K562 (cell line): ENCODE data around the gene SULT1A1. TPM values are rescaled to one million over a fixed set of nuclear protein-coding genes. Genes with fewer than 3 reads are reported as not detected.
"Not testable (repeated sequence)": the region's sequence is repeated elsewhere in the genome, so short reads cannot be mapped to it uniquely, and the experiment has no call there.

Source experiments
- ATAC-seq: fragments of 200-7000 bp; cut with Tn5 transposase; 3 replicates; pipeline ENCODE4 v1.9.1; 2020; ENCODE audit warnings: moderate library complexity
- BruUV-seq: library from RNA; stranded (reverse); fragments of 400-500 nt; replicated peaks from 2 replicates; lab custom pipeline; 2021; lab: Mats Ljungman, UMichigan
- CTCF ChIA-PET: fragments of 300-600 bp; formaldehyde crosslinking; extraction: SDS; loops from one replicate; lab custom pipeline; 2021; ENCODE audit warnings: low intra/inter-chr PET ratio; lab: Yijun Ruan, JAX
- POLR2A ChIA-PET: fragments of 300-600, 350-650 bp; sonication (Branson Sonifier 250); formaldehyde crosslinking; extraction: SDS; loops from one replicate; lab custom pipeline; 2021; ENCODE audit warnings: antibody characterized with exemption, inconsistent platforms; lab: Yijun Ruan, JAX
- DNase-seq, 4 experiments: peaks; one replicate each; pipeline versions ENCODE4 v3.0.0 to v3.0.0-alpha.2; 2011 to 2018; ENCODE audit warnings: low spot score in 3 of 4, mixed read lengths in 3 of 4; ENCODE audit errors: extremely low read depth in 1 of 4
- FAIRE-seq: peaks from 2 replicates; lab custom pipeline; 2011; peaks lifted over from hg19 to GRCh38; lab: Jason Lieb, UNC
- H2AFZ ChIP-seq: 2 replicates; pipeline ENCODE4 v1.6.0; 2011; ENCODE audit warnings: low read depth, low read length, control low read depth, inconsistent platforms
- H3K27ac ChIP-seq: fragments of 200-600 bp; 3 replicates; pipeline ENCODE4 v1.8.0; 2011; ENCODE audit warnings: low read depth, mild to moderate bottlenecking, control low read depth, inconsistent platforms, low read length, moderate library complexity, mixed read lengths; ENCODE audit errors: extremely low read depth
- H3K27me3 ChIP-seq, 2 experiments: fragments of 300-600 bp in 1 of 2; 2 replicates in 1 of 2; 3 replicates in 1 of 2; pipeline versions ENCODE4 v1.6.0 to v1.8.0; 2011; ENCODE audit warnings: inconsistent platforms in 2 of 2, low read length in 2 of 2, mild to moderate bottlenecking in 1 of 2, mixed read lengths in 1 of 2, moderate library complexity in 1 of 2; ENCODE audit not compliant: control insufficient read depth in 2 of 2, insufficient read depth in 2 of 2
- H3K36me3 ChIP-seq: fragments of 300-600 bp; 3 replicates; pipeline ENCODE4 v1.8.0; 2011; ENCODE audit warnings: mild to moderate bottlenecking, low read length, inconsistent platforms; ENCODE audit not compliant: control insufficient read depth, insufficient read depth
- H3K4me1 ChIP-seq, 2 experiments: fragments of 200-600 bp in 1 of 2; replicated peaks in 1 of 2; 2 replicates in 1 of 2; 3 replicates in 1 of 2; pipeline versions ENCODE4 v1.5.1 to v1.8.0; 2011; ENCODE audit warnings: inconsistent platforms in 2 of 2, low read length in 2 of 2, mild to moderate bottlenecking in 1 of 2, mixed read lengths in 1 of 2, moderate library complexity in 1 of 2; ENCODE audit not compliant: control insufficient read depth in 2 of 2, insufficient read depth in 2 of 2
- H3K4me2 ChIP-seq: 2 replicates; pipeline ENCODE4 v1.6.1; 2011; ENCODE audit warnings: low read length, control low read depth, inconsistent platforms, mixed read lengths; ENCODE audit not compliant: insufficient read depth
- H3K4me3 ChIP-seq: fragments of 200-600 bp; sonication (generic), shearing (Covaris generic); 2 replicates; pipeline ENCODE4 v1.5.1; 2016; ENCODE audit warnings: control low read depth, inconsistent platforms
- H3K79me2 ChIP-seq: fragments of 200-600 bp; 3 replicates; pipeline ENCODE4 v1.8.0; 2011; ENCODE audit warnings: low read length, inconsistent platforms; ENCODE audit not compliant: control insufficient read depth, insufficient read depth
- H3K9ac ChIP-seq, 2 experiments: 2 replicates each; pipeline versions ENCODE4 v1.6.0 to v1.6.1; 2011; ENCODE audit warnings: low read depth in 2 of 2, low read length in 2 of 2, control low read depth in 1 of 2, inconsistent platforms in 1 of 2, mild to moderate bottlenecking in 1 of 2, mixed read lengths in 1 of 2; ENCODE audit not compliant: insufficient read depth in 1 of 2
- H3K9me1 ChIP-seq: one replicate; pipeline ENCODE4 v1.6.0; 2011; ENCODE audit warnings: inconsistent platforms, mild to moderate bottlenecking, low read length, moderate library complexity; ENCODE audit not compliant: control insufficient read depth, insufficient read depth
- H3K9me3 ChIP-seq: replicated peaks from 2 replicates; pipeline ENCODE4 v1.5.1; 2011; ENCODE audit warnings: low read depth, low read length, inconsistent platforms; ENCODE audit not compliant: control insufficient read depth, insufficient read depth
- H4K20me1 ChIP-seq: replicated peaks from 2 replicates; pipeline ENCODE4 v1.6.1; 2011; ENCODE audit warnings: low read length, inconsistent platforms, mixed read lengths; ENCODE audit not compliant: control insufficient read depth, insufficient read depth
- CTBP1 ChIP-seq: fragments of 450-650 bp; IDR thresholded peaks from 2 replicates; pipeline ENCODE4 v1.6.1; 2016; ENCODE audit warnings: borderline replicate concordance
- KDM1A ChIP-seq, 2 experiments: fragments of 450-650 bp; IDR thresholded peaks; 2 replicates each; pipeline ENCODE4 v1.6.1; 2016; ENCODE audit warnings: mild to moderate bottlenecking in 2 of 2
- RCOR1 ChIP-seq, 2 experiments: IDR thresholded peaks; 2 replicates each; pipeline ENCODE4 v1.6.1; 2012; ENCODE audit warnings: low read depth in 2 of 2, low read length in 2 of 2, borderline replicate concordance in 1 of 2, improper control_type of control experiment in 1 of 2
- RREB1 ChIP-seq: fragments of 250-450 bp; sonication (Bioruptor Pico); IDR thresholded peaks from 2 replicates; pipeline ENCODE4 v1.4.0; 2020
- STAG1 ChIP-seq: sonication (generic); formaldehyde crosslinking; IDR thresholded peaks from 2 replicates; pipeline ENCODE4 v1.5.0; 2020; ENCODE audit warnings: missing genetic modification reagents, borderline replicate concordance
- WGBS: fragments of 100-300 bp; shearing (Covaris generic); methylation state at CpG from one replicate; pipeline ENCODE4 v1.1.6; 2016; ENCODE audit warnings: low coverage, mixed read lengths; ENCODE audit not compliant: insufficient coverage; ENCODE audit errors: missing lambda C conversion rate; 5-methylcytosine and 5-hydroxymethylcytosine counted together
- in situ Hi-C: fragments of 300-500 bp; cut with MboI; formaldehyde crosslinking; loops from 4 replicates; pipeline ENCODE4 v1.15.0; 2018; ENCODE audit warnings: inconsistent platforms, mixed read lengths
- intact Hi-C: fragments of 100-400 bp; cut with micrococcal nuclease; formaldehyde crosslinking; loops from 2 replicates; pipeline ENCODE4 v1.14.2; 2022
- polyA plus RNA-seq, 8 experiments: library from polyadenylated mRNA; depleted of rRNA in 4 of 8; stranded (reverse) in 5 of 8; unstranded in 3 of 8; fragments of >200 nt; fragmentation: Nextera tagmentation in 2 of 8; fragmentation: Illumina TruSeq in 1 of 8; extraction: Ambion mirVana in 2 of 8; extraction: Trizol in 1 of 8; gene quantifications; 2 replicates each; pipeline versions ENCODE4 v1.2.1 to v1.2.3, GENCODE V29; 2011 to 2014; ENCODE audit warnings: inconsistent platforms in 1 of 8, missing spikeins in 1 of 8
- total RNA-seq, 7 experiments: library from RNA; depleted of rRNA in 6 of 7; stranded (reverse); fragments of >200 nt in 6 of 7; fragmentation: Illumina TruSeq in 2 of 7; extraction: Trizol in 2 of 7; gene quantifications; 2 replicates each; pipeline versions ENCODE4 v1.2.1 to v1.2.3, GENCODE V29; 2011 to 2021; ENCODE audit warnings: low replicate concordance in 1 of 7
- TF ChIP-seq, protein P1 (sequence below), 3 experiments: IDR thresholded peaks in 2 of 3; conservative IDR thresholded peaks in 1 of 3; 2 replicates each; pipeline ENCODE4 v1.5.1; 2011 to 2012; ENCODE audit warnings: low read length in 3 of 3, mild to moderate bottlenecking in 3 of 3, control low read depth in 2 of 3, improper control_type of control experiment in 1 of 3, inconsistent platforms in 1 of 3, low read depth in 1 of 3, mixed read lengths in 1 of 3, moderate library complexity in 1 of 3; ENCODE audit not compliant: insufficient read depth in 2 of 3

The SULT1A1 gene
- total and polyA plus RNA-seq, 9 of the 15 experiments (the other 6 are each of a cell fraction or from before 2014, with no cell fraction given): 3.4 to 30.1 (median 16.6) TPM

DNA sequence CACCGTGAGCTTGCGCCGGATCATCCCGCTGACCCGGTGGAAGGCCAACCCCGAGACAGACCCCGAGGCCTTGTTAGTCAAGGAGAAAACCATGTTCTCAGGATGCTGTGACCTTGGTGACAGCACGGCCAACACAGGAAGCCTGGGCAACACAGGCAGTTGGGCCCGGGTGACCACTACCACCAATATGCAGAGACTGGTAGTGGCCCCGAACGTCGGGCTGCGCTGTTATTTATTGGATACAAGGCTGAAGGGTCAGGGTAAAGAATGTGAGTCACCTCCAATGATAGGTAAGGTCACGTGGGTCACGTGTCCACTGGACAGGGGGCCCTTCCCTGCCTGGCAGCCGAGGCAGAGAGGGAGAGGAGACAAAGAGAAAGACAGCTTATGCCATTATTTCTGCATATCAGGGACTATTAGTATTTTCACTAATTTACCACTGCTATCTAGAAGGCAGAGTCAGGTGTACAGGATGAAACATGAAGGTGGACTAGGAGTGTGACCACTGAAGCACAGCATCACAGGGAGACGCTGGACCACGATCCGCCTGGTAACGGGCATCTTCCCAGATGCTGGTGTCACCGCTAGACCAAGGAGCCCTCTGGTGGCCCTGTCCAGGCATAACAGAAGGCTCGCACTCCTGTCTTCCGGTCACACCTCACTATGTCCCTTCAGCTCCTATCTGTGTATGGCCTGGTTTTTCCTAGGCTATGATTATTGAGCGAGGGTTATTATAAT is 5.8 kb upstream of the SULT1A1 start:
- H3K9me3 ChIP-seq, H2AFZ ChIP-seq, POLR2A ChIA-PET, H3K27ac ChIP-seq, H3K27me3 ChIP-seq, H4K20me1 ChIP-seq, H3K9me1 ChIP-seq, H3K4me3 ChIP-seq, H3K36me3 ChIP-seq, intact Hi-C loops, H3K4me1 ChIP-seq, H3K79me2 ChIP-seq, BruUV-seq, H3K4me2 ChIP-seq, H3K9ac ChIP-seq: not testable (repeated sequence)
- in situ Hi-C loops: loop anchor here (25.0 kb wide), 4 partner anchors 97 to 1597 kb away; partner anchors contain the start of genes EIF3C and EIF3CL
- 24% methylated on average over 15 of the region's 24 CpGs for WGBS
- CTCF ChIA-PET: interaction anchor here (0.6 to 1.4 kb wide), 3 partner anchors 293 to 338 kb away, joined by 4 to 5 read pairs (median 4); no protein-coding TSS in a partner anchor
- DNase-seq (peak in 1 of 4 experiments; percentile 67), FAIRE-seq (peak; percentile 78), ATAC-seq (peak; percentile 75)
- TF ChIP-seq, protein P1, sequence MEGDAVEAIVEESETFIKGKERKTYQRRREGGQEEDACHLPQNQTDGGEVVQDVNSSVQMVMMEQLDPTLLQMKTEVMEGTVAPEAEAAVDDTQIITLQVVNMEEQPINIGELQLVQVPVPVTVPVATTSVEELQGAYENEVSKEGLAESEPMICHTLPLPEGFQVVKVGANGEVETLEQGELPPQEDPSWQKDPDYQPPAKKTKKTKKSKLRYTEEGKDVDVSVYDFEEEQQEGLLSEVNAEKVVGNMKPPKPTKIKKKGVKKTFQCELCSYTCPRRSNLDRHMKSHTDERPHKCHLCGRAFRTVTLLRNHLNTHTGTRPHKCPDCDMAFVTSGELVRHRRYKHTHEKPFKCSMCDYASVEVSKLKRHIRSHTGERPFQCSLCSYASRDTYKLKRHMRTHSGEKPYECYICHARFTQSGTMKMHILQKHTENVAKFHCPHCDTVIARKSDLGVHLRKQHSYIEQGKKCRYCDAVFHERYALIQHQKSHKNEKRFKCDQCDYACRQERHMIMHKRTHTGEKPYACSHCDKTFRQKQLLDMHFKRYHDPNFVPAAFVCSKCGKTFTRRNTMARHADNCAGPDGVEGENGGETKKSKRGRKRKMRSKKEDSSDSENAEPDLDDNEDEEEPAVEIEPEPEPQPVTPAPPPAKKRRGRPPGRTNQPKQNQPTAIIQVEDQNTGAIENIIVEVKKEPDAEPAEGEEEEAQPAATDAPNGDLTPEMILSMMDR (IDR thresholded peaks at IDR 0.05 in 2 of 3, conservative IDR thresholded peaks at IDR 0.05 in 1 of 3; ENCODE audit: insufficient read depth in 2 of 3, low read depth in 1 of 3, low read length in 3 of 3): peak; percentile 60 to 70 (median 64)
- TF ChIP-seq KDM1A (IDR thresholded peaks at IDR 0.05): peak; percentile 22 to 52; a peak in 2 of 4 replicates
- TF ChIP-seq CTBP1: peak; percentile 89
- TF ChIP-seq RREB1 (CRISPR knock-in tag): peak; percentile 84; the same call in 1 of the 2 replicates
- TF ChIP-seq STAG1 (CRISPR knock-in tag): peak; percentile 49; the same call in 1 of the 2 replicates
- 0 out of 4 replicates have a peak, but pooled peaks of 1 of the 2 experiments have one; percentile 48 for TF ChIP-seq RCOR1 (IDR thresholded peaks at IDR 0.05; ENCODE audit: borderline replicate concordance in 1 of 2, low read depth in 2 of 2, low read length in 2 of 2)
